ENCODE data around the gene PPM1H. TPM values are rescaled to one million over a fixed set of nuclear protein-coding genes. Genes with fewer than 3 reads are reported as not detected.

Gene PPM1H
- polyA plus RNA-seq, 1 of the 3 experiments (the other 2 are of a cell fraction), result 0.13 TPM

DNA sequence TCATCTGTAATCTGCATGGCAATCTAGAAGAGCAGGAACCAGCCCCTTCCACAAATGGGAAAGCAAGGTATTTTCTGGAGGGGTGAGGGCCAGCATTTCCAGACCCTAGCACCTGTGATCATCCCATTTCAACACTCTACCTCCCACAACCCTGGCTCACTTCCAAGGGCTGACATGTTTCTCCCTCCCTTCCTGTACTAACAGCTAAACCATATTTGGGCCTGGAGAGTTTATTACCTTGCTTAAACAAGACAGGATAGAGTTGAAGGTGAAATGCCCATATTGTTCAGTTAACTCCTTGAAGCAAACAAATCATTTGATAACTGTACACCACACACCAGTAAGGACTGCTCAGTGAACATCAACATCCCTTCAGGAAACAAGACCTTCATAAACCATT is 158.4 kb downstream of the PPM1H start:
- Histone ChIP-seq H3K4me3 (ENCODE audit: low read depth in 2 of 2, low read length in 1 of 2) (no peak overlapping the region), H3K9me2 (no peaks in the 10 kb centered on the region), H3K27me3 (ENCODE audit: insufficient read depth) (no peaks in the 10 kb centered on the region), H3K79me2 (ENCODE audit: insufficient read depth) (no peaks in the 10 kb centered on the region), H3K9me3 (no peaks in the 10 kb centered on the region), H3K27ac (ENCODE audit: low read depth in 2 of 2, low read length in 1 of 2) (no peak overlapping the region), H4K20me1 (ENCODE audit: insufficient read depth) (no peaks in the 10 kb centered on the region), H2AFZ (ENCODE audit: low read depth) (no peak overlapping the region), H3K4me1 (ENCODE audit: control insufficient read depth in 1 of 2, insufficient read depth in 2 of 2, low read depth in 1 of 2, low read length in 1 of 2) (no peaks in the 10 kb centered on the region), H3K9ac (no peak overlapping the region), H3K4me2 (no peak overlapping the region), H3F3A (replicated peaks; ENCODE audit: insufficient read depth) (no peaks in the 10 kb centered on the region), H3K36me3 (replicated peaks in 1 of 2; ENCODE audit: control insufficient read depth in 1 of 2, insufficient read depth in 2 of 2, low read length in 1 of 2) (no peaks in the 10 kb centered on the region)
- ChIA-PET CTCF (no interaction called here), POLR2A (no interaction called here)
- no peak for TF ChIP-seq YY1 (IDR thresholded peaks at IDR 0.05; ENCODE audit: low read depth)
- no peak for TF ChIP-seq GATA2 (CRISPR knock-in tag; IDR thresholded peaks at IDR 0.05)
- DNase-seq, result no peak

DNA sequence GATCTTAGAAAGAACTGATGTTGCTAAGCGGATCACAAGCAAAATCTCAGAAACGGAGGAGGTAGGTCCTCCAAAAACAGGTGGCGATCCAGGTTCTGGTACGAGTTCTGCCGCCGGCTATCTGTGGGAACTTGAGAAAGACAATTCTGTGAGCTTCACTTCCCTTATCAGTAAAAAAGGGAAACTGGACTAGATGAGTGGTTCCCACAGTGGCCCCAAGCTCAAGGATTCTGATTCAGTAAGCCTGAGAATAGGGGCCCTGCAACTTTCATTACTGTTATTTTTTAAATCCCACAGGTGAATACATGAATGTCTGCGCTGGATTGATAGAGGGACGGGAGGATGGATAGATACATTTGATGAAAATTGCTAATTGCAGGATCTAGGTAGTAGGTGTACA is 160.2 kb downstream of the PPM1H start:
- no peak overlapping the region for H2AFZ ChIP-seq (ENCODE audit: low read depth)
- H3K9ac ChIP-seq, result no peak overlapping the region
- H4K20me1 ChIP-seq (ENCODE audit: insufficient read depth), result no peaks in the 10 kb centered on the region
- H3K9me3 ChIP-seq, result no peaks in the 10 kb centered on the region
- POLR2A ChIA-PET, result no interaction called here
- TF ChIP-seq NRF1 (IDR thresholded peaks at IDR 0.05; ENCODE audit: low read depth, low read length) (no peak), MXI1 (IDR thresholded peaks at IDR 0.05; ENCODE audit: low read depth, low read length) (no peak), GABPA (IDR thresholded peaks at IDR 0.05; ENCODE audit: low read depth) (no peak), FOXJ3 (CRISPR knock-in tag; IDR thresholded peaks at IDR 0.05) (no peak), FOSL2 (IDR thresholded peaks at IDR 0.05; ENCODE audit: borderline replicate concordance, low read depth) (no peak), YY1 (IDR thresholded peaks at IDR 0.05; ENCODE audit: low read depth) (no peak), ELF1 (IDR thresholded peaks at IDR 0.05) (no peak), SIN3A (IDR thresholded peaks at IDR 0.05; ENCODE audit: borderline replicate concordance, low read depth, low read length) (no peak), SMC3 (IDR thresholded peaks at IDR 0.05; ENCODE audit: low read depth, low read length) (no peak)
- TF ChIP-seq, protein P1, sequence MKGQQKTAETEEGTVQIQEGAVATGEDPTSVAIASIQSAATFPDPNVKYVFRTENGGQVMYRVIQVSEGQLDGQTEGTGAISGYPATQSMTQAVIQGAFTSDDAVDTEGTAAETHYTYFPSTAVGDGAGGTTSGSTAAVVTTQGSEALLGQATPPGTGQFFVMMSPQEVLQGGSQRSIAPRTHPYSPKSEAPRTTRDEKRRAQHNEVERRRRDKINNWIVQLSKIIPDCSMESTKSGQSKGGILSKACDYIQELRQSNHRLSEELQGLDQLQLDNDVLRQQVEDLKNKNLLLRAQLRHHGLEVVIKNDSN (IDR thresholded peaks at IDR 0.05; ENCODE audit: borderline replicate concordance, low read depth), result no peak
- TF ChIP-seq, protein P2, sequence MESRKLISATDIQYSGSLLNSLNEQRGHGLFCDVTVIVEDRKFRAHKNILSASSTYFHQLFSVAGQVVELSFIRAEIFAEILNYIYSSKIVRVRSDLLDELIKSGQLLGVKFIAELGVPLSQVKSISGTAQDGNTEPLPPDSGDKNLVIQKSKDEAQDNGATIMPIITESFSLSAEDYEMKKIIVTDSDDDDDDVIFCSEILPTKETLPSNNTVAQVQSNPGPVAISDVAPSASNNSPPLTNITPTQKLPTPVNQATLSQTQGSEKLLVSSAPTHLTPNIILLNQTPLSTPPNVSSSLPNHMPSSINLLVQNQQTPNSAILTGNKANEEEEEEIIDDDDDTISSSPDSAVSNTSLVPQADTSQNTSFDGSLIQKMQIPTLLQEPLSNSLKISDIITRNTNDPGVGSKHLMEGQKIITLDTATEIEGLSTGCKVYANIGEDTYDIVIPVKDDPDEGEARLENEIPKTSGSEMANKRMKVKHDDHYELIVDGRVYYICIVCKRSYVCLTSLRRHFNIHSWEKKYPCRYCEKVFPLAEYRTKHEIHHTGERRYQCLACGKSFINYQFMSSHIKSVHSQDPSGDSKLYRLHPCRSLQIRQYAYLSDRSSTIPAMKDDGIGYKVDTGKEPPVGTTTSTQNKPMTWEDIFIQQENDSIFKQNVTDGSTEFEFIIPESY (IDR thresholded peaks at IDR 0.05; ENCODE audit: borderline replicate concordance, low read depth), result no peak
- no peak overlapping the region for H3K27ac ChIP-seq (ENCODE audit: low read depth in 2 of 2, low read length in 1 of 2)
- no peak overlapping the region for H3K4me3 ChIP-seq (ENCODE audit: low read depth in 2 of 2, low read length in 1 of 2)
- H3K79me2 ChIP-seq (ENCODE audit: insufficient read depth), result no peaks in the 10 kb centered on the region
- H3K4me1 ChIP-seq (ENCODE audit: control insufficient read depth in 1 of 2, insufficient read depth in 2 of 2, low read depth in 1 of 2, low read length in 1 of 2), result no peaks in the 10 kb centered on the region
- WGBS (ENCODE audit: low lambda C conversion rate), result 98% methylated on average over 8 of the region's 8 CpGs
- no peaks in the 10 kb centered on the region for H3K27me3 ChIP-seq (ENCODE audit: insufficient read depth)
- H3K4me2 ChIP-seq, result no peak overlapping the region
- no peak for DNase-seq
- H3K36me3 ChIP-seq (replicated peaks in 1 of 2; ENCODE audit: control insufficient read depth in 1 of 2, insufficient read depth in 2 of 2, low read length in 1 of 2), result no peaks in the 10 kb centered on the region
- H3F3A ChIP-seq (replicated peaks; ENCODE audit: insufficient read depth), result no peaks in the 10 kb centered on the region
- CTCF ChIA-PET, result interaction anchor here (0.6 to 2.9 kb wide), 3 partner anchors 20 to 266 kb away, joined by 3 to 11 read pairs (median 5); no protein-coding TSS in a partner anchor
- no peaks in the 10 kb centered on the region for H3K9me2 ChIP-seq
